Measurements from ENCODE around the gene UBE2R2.
A peak's percentile ranks its signal among the peaks of the same experiment; 100 is the strongest.
"Not testable (repeated sequence)": the region's sequence is repeated elsewhere in the genome, so short reads cannot be mapped to it uniquely, and the experiment has no call there.

Gene UBE2R2

DNA sequence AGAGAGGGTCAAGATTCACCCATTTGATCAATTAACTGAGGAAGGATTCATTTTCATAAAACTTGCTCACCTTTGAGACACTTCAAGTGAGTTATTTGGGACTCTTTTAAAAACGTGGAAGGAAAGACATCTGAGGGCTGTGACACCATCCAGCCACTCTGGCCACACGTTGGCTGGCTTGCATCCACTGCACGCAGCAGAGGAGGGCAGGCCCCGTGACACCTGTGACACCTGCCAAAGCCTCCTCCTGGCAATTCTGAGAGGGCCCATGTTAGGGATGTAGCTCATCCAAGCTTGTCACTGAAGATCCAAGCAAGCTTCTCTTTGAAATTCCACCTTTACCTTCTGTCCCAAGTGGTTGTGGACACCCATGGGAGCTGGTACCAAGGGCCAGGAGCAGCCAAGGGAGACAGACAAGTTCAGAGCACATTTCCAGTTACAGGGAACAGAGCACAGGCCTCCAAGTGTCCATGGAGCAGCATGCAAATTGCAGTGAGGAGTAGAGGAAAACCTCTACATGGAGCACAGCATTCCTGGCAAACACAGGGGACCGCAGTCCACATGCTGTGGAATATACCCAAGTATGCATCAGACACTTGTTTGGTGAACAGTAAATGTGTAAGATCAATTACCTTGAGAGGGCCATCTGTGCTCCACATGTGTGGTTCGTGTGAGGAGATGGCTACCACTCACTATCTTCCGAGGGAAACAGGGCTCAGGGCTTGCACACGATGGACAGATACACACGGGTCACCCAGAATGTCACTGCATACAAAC, 16.8 kb upstream of the UBE2R2 start:
- no peak for DNase-seq

DNA sequence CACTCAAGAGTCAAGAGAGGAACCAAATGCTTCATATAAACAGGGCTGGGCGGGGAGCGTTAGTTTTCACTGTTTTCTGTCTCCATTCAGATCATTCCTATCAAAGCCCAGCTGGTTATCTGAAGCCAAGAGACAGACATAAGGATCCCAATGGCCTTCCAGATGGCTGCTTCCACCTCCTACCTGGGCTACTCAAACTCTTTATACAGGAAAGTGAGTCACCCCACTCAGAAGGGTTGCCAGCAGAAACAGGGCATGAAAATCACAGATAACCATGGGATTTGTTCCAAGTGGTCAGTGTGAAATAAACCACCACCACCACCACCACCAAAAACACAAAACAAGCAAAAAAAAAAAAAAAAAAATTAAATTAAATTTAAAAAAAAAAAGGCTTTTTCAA, 16.1 kb upstream of the UBE2R2 start:
- no peak for DNase-seq

DNA sequence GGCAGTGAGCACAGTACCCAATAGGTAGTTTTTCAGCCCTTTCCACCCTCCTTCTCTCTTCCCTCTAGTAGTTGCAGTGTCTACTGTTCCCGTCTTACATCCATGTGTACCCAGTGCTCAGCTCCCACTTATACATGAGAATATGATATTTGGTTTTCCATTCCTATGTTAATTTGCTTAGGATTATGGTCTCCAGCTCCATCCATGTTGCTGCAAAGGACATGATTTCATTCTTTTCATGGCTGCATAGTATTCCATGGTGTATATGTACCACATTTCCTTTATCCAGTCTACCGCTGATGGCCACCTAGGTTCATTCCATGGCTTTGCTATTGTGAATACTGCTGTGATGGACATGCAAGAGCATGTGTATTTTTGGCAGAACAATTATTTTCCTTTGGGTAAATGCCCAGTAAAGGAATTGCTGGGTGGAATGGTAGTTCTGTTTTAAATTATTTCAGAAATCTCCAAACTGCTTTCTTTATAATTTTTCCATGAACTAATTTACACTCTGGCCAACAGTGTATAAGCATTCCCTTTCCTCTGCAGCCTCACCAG, 14.9 kb upstream of the UBE2R2 start:
- not testable (repeated sequence) for DNase-seq

DNA sequence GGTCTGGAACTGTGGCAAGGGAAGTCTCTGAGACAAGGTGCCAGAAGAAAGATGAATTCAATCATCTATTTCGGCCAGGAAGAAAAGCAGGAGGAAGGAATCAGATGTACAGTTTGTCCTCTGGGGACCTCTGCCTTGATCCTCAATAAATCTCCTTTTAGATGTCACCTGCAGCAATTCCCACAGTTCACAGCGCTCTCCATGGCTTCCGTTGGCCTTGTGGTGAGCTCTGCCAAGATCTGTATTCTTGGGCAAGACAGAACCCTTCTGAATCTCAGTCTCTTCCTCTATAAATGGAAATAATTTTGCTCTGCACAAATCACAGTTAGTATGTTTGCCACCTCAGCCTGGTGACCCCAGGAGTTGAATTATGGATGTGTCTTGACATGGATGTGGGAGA, 12.8 kb upstream of the UBE2R2 start:
- DNase-seq = not testable (repeated sequence)

DNA sequence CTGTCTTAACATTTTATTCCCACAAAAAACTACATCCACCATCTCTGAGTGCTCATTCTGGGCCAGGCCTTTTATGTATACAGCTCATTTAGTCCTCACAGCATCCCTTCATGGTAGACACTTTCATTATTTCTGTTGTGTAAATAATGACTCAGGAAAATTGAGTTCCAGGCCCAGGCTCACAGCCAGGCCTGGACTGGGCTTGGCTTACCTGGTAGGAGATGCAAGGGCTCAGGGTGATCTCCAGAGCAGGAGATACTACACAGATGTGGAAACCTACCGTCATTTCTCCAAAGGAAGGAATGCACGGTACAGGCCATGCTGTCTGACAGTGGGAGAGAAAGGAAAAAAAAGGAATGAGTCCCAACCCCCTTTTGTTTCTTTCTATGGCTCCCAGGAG, 9.8 kb upstream of the UBE2R2 start:
- not testable (repeated sequence) for DNase-seq

DNA sequence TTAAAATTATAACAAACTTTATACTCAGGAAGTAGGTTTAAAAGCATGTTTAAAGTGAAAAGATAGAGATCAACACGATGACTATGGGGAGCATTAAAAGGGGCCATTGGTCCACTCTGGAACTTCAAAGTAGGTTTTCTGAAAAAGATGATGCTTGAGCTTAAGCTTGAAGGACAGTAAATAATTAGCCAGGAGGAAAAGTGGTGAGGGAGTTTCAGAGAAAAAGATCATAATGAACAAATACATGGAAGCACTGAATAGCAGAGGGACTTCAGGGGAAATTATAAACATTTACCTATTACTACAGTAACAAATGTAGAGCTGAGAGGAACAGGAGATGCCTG, 8.0 kb upstream of the UBE2R2 start:
- not testable (repeated sequence) for DNase-seq

DNA sequence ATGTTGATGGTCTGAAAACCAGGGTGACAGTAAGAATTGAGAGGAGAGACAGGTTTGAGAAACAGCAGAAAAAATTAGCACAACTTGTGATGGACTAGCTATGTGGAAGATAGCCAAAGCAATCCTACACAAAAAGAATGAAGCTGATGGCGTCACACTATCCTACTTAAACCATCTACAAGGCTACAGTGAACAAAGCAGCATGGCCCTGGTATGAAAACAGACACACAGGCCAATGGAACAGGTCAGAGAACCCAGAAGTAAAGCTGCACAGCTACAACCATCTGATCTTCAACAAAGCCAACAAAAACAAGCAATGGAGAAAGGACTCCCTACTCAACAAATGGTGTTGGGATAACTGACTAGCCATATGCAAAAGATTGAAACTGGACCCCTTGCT, 7.5 kb upstream of the UBE2R2 start:
- no peak for DNase-seq

DNA sequence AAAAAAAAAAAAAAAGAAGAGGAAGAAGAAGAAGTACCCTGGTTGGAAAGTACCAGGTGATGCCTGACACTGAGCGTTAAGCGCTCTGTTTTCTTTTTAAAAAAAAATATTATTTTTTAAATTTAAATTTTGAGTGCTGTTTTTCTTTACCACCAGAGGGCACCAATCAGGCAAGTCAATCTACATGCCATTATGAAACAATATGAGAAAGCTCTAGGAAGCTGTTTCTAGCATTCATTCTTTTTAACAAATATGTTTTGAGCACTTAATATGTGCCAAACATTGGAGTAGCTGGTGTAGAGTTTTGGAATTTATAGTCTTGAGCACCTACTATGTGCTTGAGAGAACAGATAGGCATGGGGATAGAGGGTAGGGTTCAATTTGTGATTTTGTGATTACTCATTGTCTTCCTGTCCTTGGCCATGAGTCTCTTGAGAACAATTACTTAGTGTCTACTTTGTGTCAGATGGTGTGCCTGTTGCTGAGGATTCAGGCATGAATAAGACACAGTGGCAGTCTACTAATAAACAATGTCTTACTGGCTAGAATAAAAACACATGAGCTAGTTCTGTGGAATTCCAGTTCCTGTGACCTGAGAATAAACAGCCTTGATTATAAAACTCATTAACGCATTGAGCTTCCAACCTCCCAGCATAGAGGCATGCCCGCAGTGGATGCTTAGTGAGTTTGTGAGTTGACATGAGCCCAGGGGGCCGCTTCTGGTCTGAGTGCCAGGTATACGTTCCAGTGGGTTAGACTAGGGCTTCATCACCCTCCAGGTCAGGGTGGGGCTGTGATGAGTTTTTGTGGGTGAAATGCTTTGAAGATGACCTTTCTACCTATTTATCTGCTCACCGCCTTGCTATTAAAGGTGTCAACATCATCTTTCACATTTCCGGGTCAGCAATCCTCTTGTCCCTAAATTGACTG, 3.0 kb upstream of the UBE2R2 start:
- peak; percentile 85 for DNase-seq

DNA sequence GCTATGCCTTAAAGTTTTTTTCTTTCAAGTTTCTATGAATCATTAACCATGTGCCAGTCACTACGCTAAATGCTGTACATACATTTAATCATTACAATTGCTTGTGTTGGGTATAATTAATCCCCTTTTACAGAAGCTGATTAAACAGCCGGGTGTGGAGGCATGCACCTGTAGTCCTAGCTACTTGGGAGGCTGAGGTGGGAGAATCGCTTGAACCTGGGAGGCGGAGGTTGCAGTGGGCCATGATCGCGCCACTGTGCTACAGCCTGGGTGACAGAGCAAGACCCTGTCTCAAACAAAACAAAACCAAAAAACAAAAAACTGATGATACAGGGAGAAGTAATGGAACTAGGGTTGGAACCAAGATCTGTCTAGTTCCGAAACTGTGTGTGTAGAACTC, 1.2 kb upstream of the UBE2R2 start:
- DNase-seq = no peak

DNA sequence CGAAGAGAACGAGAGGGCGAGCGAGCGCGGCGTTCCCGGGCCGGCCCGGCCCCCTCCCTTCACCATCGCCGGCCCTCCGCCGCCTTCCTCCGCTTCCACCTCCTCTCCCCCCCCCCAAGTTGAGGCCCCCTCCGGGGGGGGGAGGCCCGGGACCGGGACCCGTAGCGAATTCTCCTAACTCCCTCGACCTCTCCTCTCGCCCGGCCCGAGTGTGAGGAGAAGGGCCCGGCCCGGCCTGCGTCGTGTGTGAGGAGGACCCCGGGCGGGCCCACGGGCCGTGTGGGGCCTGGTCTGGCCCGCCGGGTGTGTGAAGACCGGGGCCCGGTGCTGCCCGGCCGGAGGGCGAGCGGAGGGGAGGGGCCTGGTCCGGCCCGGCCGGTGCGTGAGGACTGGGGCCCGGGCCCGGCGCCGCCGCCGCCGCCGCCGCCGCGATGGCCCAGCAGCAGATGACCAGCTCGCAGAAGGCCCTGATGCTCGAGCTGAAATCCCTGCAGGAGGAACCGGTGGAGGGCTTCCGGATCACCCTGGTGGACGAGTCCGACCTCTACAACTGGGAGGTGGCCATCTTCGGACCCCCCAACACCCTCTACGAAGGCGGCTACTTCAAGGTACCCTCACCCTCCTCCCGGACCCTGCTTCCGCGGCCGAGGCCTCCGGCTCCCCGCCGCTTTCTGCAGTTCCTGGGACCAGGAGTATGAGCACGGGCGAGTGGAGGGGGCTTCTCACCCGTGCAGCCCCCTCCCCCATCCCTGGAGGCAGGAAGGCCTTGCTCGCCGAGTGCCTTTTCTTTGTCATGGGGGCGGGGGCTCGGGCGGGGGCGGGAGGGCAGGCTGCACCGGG, 587 bp downstream of the UBE2R2 start:
- DNase-seq = peak; percentile 84

DNA sequence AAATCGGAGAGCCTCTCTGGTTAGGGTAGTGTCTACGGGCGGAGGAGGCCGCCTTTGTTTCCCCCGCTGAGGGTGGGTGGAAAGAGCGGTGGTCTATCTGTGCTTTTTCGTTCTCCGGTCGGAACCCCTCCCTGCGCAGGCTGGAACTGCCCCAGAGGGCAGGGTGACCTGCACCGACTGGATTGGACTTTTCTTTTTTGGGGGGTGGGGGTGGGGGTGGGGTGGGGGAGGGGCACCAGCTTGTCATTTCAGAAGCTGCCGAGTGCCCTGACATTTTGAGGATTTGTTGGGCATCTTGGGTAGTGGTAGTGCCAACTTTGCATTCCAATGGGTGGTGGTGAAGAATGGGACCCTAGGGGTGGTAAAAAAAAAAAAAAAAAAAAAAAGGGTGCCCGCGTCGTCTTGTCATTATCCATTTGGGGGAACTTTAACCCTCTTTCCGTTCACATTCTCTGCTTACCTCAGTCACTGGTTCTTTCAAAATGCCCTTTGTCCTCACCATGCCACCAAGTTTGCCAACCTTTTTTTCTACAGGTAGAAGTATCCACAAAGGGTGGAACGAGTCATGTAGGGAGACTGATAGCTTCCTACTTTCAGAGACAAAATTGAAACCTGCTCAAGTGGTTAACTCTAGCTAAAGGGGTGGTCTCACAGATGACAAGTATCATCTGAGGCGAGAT, 1.3 kb downstream of the UBE2R2 start:
- DNase-seq = peak; percentile 41

DNA sequence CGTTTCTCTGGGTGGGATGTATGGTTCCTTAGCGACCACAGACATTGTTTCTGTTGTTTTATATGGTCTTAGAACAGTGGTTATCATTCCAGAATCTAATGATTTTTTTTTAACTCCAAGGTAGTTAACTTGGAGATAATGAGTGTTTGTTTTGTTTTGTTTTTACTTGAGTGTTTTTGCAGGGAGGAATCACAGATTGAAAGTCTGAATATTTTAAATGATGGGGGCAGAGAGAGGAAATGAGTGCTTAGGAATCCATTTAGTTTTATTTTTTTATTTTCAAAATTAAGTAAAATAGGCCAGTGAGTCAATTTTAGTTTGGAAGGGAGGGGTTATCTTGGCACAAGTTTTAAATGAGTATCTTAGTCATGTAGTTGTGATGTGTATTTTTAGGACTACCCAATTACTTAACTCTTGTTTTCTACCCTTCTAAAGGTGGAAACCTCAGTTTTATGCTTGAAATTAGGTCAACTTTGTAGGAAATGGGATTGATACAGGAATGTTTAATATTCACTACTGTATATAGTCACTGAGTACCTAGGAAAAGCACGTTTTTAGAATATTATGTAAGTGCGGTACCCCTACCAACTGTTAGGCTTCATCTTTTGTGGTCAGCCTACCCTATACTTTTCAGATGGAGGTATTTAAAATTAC, 2.0 kb downstream of the UBE2R2 start:
- no peak for DNase-seq

DNA sequence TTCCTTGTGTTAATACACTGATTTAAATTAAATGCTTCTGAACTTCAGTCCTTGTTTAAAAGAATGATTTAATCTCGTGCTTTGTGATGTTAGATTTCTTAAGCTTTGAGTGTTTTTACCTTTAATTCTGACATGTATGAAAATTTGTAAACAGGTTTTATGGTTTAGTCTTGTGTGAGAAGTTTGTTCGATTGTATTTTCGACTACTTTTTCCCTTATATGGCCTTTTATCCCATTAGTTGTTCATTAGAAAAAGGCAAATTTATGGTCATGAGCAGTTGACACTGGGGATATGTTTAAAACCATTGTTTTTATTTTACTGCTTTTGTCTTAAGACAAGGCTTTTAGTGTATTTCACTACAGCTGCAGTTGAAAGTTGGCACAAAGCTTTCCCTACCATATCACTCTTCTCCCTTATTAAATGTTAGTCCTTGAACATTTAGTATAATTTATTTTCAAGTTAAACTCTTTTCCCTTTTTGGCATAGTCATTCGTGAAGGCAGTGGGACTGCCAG, 3.3 kb downstream of the UBE2R2 start:
- DNase-seq = no peak

DNA sequence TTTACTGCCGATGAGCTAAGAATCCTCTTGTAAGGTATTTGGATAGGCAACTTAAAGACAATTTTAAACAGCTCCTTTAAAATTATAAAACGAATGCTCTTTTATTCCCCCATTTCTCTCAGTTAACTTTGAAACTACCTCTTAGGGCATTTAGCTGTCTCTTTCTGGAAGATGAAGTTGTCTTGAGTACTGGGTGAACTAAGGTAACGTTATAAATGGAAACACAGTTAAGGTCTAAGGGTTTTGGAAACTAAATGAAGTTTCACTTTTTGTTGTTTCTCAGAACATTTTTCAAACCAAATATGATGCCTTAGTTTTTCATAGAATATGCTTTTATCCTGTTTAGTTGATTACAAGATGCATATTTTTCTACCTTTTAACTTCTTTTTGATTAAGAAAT, 6.8 kb downstream of the UBE2R2 start:
- DNase-seq = no peak

DNA sequence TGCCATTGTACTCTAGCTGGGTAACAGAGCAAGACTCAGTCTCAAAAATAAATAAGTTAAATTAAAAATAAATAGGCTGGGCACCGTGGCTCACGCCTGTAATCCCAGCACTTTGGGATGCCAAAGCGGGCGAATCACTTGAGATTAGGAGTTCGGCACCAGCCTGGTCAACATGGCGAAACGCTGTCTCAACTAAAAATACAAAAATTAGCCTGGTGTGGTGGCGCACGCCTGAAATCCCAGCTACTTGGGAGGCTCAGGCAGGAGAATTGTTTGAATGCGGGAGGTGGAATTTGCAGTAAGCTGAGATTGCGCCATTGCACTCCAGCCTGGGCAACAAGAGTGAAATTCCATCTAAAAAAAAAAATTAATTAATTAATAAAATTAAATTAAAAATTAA, 10.3 kb downstream of the UBE2R2 start:
- not testable (repeated sequence) for DNase-seq

DNA sequence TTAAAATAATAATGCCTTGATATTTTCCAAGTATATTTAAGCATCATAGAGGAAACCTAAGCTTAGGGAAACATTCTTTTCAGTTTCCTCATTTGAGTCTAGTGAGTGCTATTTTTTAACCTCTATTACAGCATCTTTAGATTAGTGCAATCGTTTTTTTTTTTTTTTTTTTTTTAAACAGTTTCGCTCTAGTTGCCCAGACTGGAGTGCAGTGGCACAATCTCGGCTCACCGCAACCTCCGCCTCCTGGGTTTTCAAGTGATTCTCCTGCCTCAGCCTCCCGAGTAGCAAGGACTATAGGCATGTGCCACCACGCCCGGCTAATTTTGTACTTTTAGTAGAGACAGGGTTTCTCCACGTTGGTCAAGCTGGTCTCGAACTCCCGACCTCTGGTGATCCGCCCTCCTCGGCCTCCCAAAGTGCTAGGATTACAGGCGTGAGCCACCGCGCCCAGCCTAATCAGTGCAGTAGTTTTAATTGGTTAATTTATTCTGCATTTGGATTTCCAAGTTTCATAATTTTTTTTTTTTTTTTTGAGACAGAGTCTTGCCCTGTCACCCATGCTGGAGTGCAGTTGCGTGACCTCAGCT, 12.8 kb downstream of the UBE2R2 start:
- not testable (repeated sequence) for DNase-seq

DNA sequence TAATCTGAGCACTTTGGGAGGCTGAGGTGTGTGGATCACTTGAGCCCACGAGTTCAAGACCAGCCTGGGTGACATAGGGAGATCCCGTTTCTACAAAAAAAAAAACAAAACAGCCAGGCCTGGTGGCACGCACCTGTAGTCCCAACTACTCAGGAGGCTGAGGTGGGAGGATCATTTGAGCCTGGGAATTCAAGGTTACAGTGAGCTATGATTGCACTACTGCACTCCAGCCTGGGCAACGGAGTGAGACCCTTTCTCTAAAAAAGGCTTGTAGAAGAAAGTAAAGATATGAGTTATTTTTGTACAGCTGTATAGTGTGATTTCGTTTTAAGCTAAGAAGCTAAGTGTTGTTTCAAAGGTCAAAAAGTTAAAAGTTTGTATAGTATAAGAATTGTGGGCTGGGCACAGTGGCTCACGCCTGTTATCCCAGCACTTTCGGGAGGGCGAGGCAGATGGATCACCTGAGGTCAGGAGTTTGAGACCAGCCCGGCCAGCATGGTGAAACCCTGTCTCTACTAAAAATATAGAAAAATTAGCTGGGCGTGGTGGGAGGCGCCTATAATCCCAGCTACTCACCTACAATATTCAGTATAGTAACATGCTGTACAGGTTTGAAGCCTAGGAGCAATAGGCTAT, 18.8 kb downstream of the UBE2R2 start:
- DNase-seq = no peak

DNA sequence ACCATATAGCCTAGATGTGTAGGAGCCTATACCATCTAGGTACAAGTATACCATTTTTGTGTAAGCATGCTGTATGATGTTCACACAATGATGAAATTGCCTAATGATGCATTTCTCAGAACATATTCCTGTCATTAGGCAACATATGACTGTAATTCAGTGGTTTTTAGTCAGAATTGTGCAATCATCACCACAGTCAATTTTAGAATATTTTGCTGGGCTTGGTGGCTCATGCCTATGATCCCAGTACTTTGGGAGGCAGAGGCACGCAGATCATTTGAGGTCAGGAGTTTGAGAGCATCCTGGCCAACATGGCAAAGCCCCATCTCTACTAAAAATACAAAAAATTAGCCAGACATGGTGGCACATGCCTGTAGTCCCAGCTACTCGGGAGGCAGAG, 19.3 kb downstream of the UBE2R2 start:
- peak; percentile 75 for DNase-seq

DNA sequence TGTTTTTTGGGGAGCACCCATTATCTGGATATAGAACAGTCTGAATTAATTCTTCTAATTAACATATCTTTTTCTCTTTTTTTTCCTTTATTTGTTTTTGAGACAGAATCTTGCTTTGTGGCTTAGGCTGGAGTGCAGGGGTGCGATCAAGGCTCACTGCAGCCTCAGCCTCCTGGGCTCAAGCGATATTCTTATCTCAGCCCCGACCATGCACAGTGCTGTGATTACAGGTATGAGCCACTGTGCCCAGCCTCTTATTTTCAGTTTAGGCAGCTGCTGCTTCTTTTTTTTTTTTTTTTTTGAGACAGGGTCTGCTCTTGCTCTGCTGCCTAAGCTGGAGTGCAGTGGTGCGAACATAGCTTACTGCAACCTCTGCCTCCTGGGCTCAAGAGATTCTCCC, 20.2 kb downstream of the UBE2R2 start:
- peak; percentile 55 for DNase-seq

DNA sequence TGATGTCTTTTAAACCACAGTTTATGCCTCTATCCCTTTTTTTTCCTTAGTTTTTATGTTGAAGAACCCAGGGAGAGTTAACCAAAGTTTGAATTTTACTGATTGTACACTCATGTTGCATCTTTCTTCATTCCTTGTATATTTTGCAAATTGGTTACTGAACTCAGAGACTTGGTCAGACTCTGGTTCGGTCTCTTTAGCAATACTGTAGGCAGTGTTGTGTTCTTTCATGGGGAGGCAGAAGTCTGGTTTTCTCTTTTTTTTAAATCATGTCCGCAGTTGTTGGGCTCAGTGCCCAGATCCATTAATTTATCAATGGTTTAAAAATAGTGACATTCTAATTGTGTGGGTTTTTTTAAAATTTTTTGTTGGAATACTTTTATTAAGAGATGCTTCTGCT, 23.4 kb downstream of the UBE2R2 start:
- DNase-seq = no peak

Measured in hematopoietic multipotent progenitor cell treated with erythropoietin and hydrocortisone succinate and interleukin-3 and kit ligand, for 4 days (in vitro differentiated cells).